ENCODE data around the gene BLVRB.
"Not testable (repeated sequence)": the region's sequence is repeated elsewhere in the genome, so short reads cannot be mapped to it uniquely, and the experiment has no call there.

Gene BLVRB

GRCh38 chr19:40465557-40466218, at the start of gene BLVRB:
TSS of gene BLVRB (minus strand) at chr19:40465745. CDS start at chr19:40465688, 57 bp downstream.
- DNase-seq (ENCODE audit: low read depth in 2 of 2) = peak; percentile 97 to 99

- DNase-seq (ENCODE audit: low read depth in 2 of 2) = no peak
These were observed 48.3 kb upstream of the BLVRB start for GRCh38 chr19:40513741-40514315.

DNA sequence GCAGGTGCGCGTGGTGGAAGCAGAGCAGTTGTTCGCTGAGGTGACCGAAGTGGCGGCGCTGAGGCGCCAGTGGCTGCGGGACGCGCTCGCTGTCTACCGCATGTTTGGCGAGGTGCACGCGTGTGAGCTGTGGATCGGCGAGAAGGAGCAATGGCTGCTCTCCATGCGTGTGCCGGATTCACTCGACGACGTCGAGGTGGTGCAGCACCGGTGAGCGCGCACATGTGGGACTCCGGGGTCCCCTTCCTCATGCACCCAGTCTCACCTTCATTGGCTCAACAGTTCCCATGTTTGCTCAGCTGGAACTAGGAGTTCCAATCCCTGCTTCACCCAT, 47.8 kb upstream of the BLVRB start:
- no peak for DNase-seq (ENCODE audit: low read depth in 2 of 2)

- no peak for DNase-seq (ENCODE audit: low read depth in 2 of 2)
These were observed 47.2 kb upstream of the BLVRB start for GRCh38 chr19:40512473-40513344.

- no peak for DNase-seq (ENCODE audit: low read depth in 2 of 2)
These were observed 46.5 kb upstream of the BLVRB start for GRCh38 chr19:40512110-40512472.

- DNase-seq (ENCODE audit: low read depth in 2 of 2) = no peak
These were observed 45.9 kb upstream of the BLVRB start for GRCh38 chr19:40511487-40511886.

- no peak for DNase-seq (ENCODE audit: low read depth in 2 of 2)
These were observed 45.1 kb upstream of the BLVRB start for GRCh38 chr19:40510526-40511115.

- DNase-seq (ENCODE audit: low read depth in 2 of 2) = no peak
These were observed 43.3 kb upstream of the BLVRB start for GRCh38 chr19:40508739-40509260.

DNA sequence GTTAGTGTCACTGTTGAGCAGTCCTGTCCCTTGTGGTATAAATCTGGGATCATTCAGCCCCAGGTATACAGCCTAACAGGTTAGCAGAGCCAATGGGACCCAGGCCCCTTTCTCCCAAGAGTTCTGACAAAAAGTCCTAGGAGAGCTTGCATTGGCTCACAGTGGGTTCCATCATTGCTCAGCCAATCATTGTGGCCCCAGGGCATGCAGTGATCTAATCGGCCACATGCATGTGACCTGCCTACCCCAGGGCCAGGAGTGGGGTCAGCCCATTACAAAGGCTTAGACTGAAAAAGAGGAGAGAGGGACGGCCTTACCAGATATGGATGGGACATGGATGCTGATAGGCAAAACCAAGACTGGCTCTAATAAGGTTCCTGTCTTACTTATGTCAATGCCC, 42.3 kb upstream of the BLVRB start:
- DNase-seq (ENCODE audit: low read depth in 2 of 2) = no peak

GRCh38 chr19:40506099-40506498, 40.6 kb upstream of the BLVRB start:
- no peak for DNase-seq (ENCODE audit: low read depth in 2 of 2)

DNA sequence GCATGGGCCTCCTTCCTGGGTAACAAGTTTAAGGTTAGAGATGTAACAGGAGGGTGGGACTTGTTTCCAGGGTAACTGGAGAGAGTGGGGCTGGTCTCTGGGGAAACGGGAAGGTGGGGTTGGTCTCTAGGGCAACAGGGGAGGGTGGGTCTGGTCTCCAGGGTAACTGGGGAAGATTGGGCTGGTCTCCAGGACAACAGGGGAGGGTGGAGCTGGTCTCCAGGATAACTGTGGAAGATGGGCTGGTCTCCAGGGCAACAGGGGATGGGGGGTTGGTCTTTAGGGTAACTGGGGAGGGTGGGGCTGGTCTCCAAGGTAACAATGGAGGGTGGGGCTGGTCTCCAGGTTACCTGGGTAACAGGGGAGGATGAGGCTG, 37.8 kb upstream of the BLVRB start:
- no peak for DNase-seq (ENCODE audit: low read depth in 2 of 2)

DNA sequence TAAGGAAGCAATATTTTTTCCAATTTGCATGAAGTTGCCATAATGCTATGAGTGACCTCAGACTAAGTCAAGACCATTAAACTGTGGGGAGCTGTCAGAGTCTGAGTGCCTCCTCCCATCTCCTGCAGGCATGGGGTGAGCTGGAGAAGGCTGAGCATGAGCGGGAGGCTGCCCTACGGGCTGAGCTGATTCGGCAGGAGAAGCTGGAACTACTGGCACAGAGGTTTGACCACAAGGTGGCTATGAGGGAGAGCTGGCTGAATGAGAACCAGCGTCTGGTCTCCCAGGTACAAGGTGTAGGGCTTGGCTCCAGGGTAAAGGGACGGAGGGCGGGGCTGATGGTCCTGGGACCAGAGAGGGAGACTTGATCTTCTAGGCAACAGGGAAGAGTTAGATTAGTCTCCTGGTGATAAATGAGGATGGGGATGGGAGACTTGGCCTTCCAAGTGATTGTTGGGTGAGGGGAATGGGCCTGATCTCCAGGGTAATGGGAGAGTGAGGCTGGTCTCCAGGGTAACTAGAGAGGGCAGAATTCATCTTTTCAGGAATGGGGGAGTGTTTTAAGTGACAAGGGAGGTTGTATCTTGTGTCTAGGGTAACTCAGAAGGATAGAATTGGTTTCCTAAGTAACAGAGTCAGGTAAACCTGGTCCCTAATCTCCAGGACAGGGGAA, 37.2 kb upstream of the BLVRB start:
- DNase-seq (ENCODE audit: low read depth in 2 of 2) = no peak

DNA sequence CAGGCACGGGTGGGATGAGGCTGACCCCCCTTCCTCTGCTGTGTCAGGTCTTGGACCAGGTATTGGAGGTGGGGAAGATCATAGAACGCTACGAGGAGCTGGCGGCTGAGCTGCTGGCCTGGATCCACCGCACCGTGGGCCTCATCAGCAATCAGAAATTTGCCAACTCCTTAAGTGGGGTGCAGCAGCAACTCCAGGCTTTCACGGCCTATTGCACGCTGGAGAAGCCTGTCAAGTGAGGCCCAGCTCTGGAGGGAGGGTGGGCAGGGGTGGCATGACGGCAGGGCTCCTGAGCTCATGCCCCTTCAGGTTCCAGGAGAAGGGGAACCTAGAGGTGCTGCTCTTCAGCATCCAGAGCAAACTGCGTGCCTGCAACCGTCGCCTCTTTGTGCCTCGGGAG, 36.5 kb upstream of the BLVRB start:
- DNase-seq (ENCODE audit: low read depth in 2 of 2) = no peak

GRCh38 chr19:40501599-40501998, 36.1 kb upstream of the BLVRB start:
- no peak for DNase-seq (ENCODE audit: low read depth in 2 of 2)

DNA sequence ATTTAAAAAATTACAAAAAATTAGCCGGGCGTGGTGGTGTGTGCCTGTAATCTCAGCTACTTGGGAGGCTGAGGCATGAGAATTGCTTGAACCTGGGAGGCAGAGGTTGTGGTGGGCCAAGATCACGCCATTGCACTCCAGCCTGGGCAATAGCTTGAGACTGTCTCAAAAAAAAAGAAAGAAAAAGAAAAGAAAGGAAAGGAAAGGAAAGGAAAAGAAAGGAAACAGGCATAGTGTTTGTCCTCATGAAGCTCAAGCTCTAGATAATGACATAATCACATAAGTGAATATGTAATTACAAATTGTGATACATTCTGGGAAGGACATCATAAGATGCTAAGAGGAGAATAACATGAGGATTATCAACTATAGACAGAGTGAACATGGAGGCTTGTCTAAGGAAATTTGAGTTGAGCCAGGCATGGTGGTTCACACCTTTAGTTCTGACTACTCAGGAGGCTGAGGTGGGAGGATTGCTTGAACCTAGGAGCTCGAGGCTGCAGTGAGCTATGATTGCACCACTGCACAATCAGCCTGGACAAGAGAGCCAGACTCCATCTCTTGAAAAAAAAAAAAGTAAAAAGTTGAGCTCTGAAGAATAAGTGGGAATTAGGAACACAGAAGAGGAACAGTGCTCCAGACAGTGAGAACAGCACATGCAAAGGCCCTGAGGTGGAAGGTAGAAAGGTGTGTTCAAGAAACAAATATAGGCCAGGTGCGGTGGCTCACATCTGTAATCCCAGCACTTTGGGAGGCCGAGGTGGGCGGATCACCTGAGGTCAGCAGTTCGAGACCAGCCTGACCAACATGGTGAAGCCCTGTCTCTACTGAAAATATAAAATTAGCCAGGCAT, 35.4 kb upstream of the BLVRB start:
- not testable (repeated sequence) for DNase-seq (ENCODE audit: low read depth in 2 of 2)

DNA sequence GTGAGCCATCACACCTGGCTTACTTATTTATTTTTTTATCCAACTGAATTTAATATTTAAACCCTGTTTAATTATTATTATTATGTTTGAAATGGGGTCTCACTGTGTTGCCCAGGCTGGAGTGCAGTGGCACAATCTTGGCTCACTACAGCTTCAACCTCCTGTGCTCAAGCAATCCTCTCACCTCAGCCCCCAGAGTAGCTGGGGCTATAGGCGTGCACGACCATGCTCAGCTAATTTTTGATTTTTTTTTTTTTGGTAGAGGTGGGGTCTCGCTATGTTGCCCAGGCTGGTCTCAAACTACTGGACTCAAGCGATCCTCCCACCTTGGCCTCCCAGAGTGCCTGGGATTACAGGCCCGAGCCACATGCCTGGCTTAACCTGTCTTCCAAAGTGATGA, 33.8 kb upstream of the BLVRB start:
- no peak for DNase-seq (ENCODE audit: low read depth in 2 of 2)

GRCh38 chr19:40497214-40497613, 31.7 kb upstream of the BLVRB start:
- no peak for DNase-seq (ENCODE audit: low read depth in 2 of 2)

- no peak for DNase-seq (ENCODE audit: low read depth in 2 of 2)
These were observed 28.8 kb upstream of the BLVRB start for GRCh38 chr19:40494191-40494838.

GRCh38 chr19:40493778-40494177, 28.2 kb upstream of the BLVRB start:
- no peak for DNase-seq (ENCODE audit: low read depth in 2 of 2)

- DNase-seq (ENCODE audit: low read depth in 2 of 2) = no peak
These were observed 26.7 kb upstream of the BLVRB start for GRCh38 chr19:40492274-40492673.

GRCh38 chr19:40489882-40490230, 24.3 kb upstream of the BLVRB start:
- DNase-seq (ENCODE audit: low read depth in 2 of 2) = no peak
